Peyer's patch (tissue), 4 donors: ENCODE measurements around the gene ESRP2. TPM values are rescaled to one million over a fixed set of nuclear protein-coding genes. Genes with fewer than 3 reads are reported as not detected.

Experiments
- DNase-seq, 3 donors: peaks; one replicate each; pipeline ENCODE4 v3.0.0-alpha.2; 2017 to 2019
- H3K27ac ChIP-seq, 4 donors: fragments of 200-600 bp; sonication (generic); one replicate each; pipeline ENCODE4 v1.5.1; 2016 to 2019
- H3K27me3 ChIP-seq, 2 donors: fragments of 200-600 bp; sonication (generic); one replicate each; pipeline ENCODE4 v1.5.1; 2019
- H3K36me3 ChIP-seq, 3 donors: fragments of 200-600 bp; sonication (generic); one replicate each; pipeline ENCODE4 v1.5.1; 2016 to 2019
- H3K4me1 ChIP-seq, 4 donors: fragments of 200-600 bp; sonication (generic); one replicate each; pipeline ENCODE4 v1.5.1; 2016 to 2019
- H3K4me3 ChIP-seq, 4 donors: fragments of 200-600 bp; sonication (generic); 1 replicate in 3 of 4; 2 replicates in 1 of 4; pipeline ENCODE4 v1.5.1; 2016 to 2019; ENCODE audit warnings: mild to moderate bottlenecking in 1 of 4
- H3K9me3 ChIP-seq, 4 donors: fragments of 200-600 bp; sonication (generic); one replicate each; pipeline ENCODE4 v1.5.1; 2016 to 2019; ENCODE audit warnings: mild to moderate bottlenecking in 1 of 4
- CTCF ChIP-seq, 6 experiments: fragments of 450-650 bp in 4 of 6; fragments of 200-600 bp in 2 of 6; sonication (generic) in 1 of 6; IDR thresholded peaks; one replicate each; pipeline ENCODE4 v1.5.1; 2017 to 2019; ENCODE audit warnings: antibody characterized with exemption in 6 of 6, mild to moderate bottlenecking in 3 of 6, moderate library complexity in 1 of 6
- POLR2A ChIP-seq, 2 donors: fragments of 450-650 bp; IDR thresholded peaks; one replicate each; pipeline ENCODE4 v1.5.1; 2017; ENCODE audit warnings: antibody characterized with exemption in 2 of 2, mild to moderate bottlenecking in 2 of 2, moderate library complexity in 2 of 2
- small RNA-seq, 2 donors: library from RNA; depleted of rRNA; stranded (forward); fragments of <200 nt; gene quantifications; one replicate each; pipeline ENCODE3, GENCODE V24; 2016
- total RNA-seq, 4 donors: library from RNA; depleted of rRNA; stranded (reverse); fragments of >200 nt; gene quantifications; one replicate each; pipeline ENCODE4 v1.1.0, GENCODE V29; 2016

Gene ESRP2
- total RNA-seq, 4 donors from 2014 or later = 15.7 to 67.4 (median 40.9) TPM

- peaks cover 0 to 64% (median 0%) of the 10 kb centered on the region in 3 donors for H3K36me3 ChIP-seq
- DNase-seq = no peak
- no peak overlapping the region for H3K4me3 ChIP-seq
- H3K9me3 ChIP-seq = no peaks in the 10 kb centered on the region
- H3K27me3 ChIP-seq = no peaks in the 10 kb centered on the region
- no peak for TF ChIP-seq POLR2A (IDR thresholded peaks at IDR 0.05)
- TF ChIP-seq CTCF (IDR thresholded peaks at IDR 0.05) = no peak
- H3K27ac ChIP-seq = no peak overlapping the region
- H3K4me1 ChIP-seq = no peaks in the 10 kb centered on the region
These were observed 49.0 kb downstream of the ESRP2 start for GRCh38 chr16:68186877-68187276.

GRCh38 chr16:68183046-68183445 lies 52.9 kb downstream of the ESRP2 start:
- TF ChIP-seq POLR2A (IDR thresholded peaks at IDR 0.05) (no peak), CTCF (IDR thresholded peaks at IDR 0.05) (no peak)

GRCh38 chr16:68179855-68180254 lies 56.1 kb downstream of the ESRP2 start:
- Histone ChIP-seq H3K27me3 (no peaks in the 10 kb centered on the region), H3K9me3 (no peaks in the 10 kb centered on the region), H3K4me1 (no peaks in the 10 kb centered on the region), H3K4me3 (no peak overlapping the region), H3K27ac (no peak overlapping the region), H3K36me3 (peaks cover 0 to 65% (median 0%) of the 10 kb centered on the region in 3 donors)
- TF ChIP-seq CTCF (IDR thresholded peaks at IDR 0.05) (no peak), POLR2A (IDR thresholded peaks at IDR 0.05) (no peak)
- DNase-seq = no peak

More at GRCh38 chr16:68183046-68183445, 52.9 kb downstream of the ESRP2 start:
- H3K4me3 ChIP-seq = no peak overlapping the region
- H3K27ac ChIP-seq = no peak overlapping the region
- no peaks in the 10 kb centered on the region for H3K27me3 ChIP-seq
- H3K4me1 ChIP-seq = no peaks in the 10 kb centered on the region
- peaks cover 0 to 61% (median 0%) of the 10 kb centered on the region in 3 donors for H3K36me3 ChIP-seq
- no peaks in the 10 kb centered on the region for H3K9me3 ChIP-seq
- no peak for DNase-seq

- Histone ChIP-seq H3K4me3 (no peak overlapping the region), H3K27me3 (no peaks in the 10 kb centered on the region), H3K4me1 (no peaks in the 10 kb centered on the region), H3K36me3 (peaks cover 0 to 59% (median 0%) of the 10 kb centered on the region in 3 donors), H3K9me3 (no peaks in the 10 kb centered on the region), H3K27ac (no peak overlapping the region)
- DNase-seq = no peak
- TF ChIP-seq POLR2A (IDR thresholded peaks at IDR 0.05) = no peak
- no peak for TF ChIP-seq CTCF (IDR thresholded peaks at IDR 0.05)
These were observed 56.6 kb downstream of the ESRP2 start for GRCh38 chr16:68179196-68179795.

Small RNAs within 50 kb of the gene (small RNA-seq; reads per million reads assigned to genes)
- gene RF00554 = 0 reads per million in 2 donors
- gene RNU6-1262P = 0 reads per million in 2 donors

Other genes starting within 250 kb of the ESRP2 start
- gene DPEP2, start 236.6 kb downstream of the ESRP2 start, total RNA-seq = 10 to 100 TPM in 2 of 4 donors, 1 to 10 TPM in 2; 1.1 to 12.4 (median 6.6) TPM
- not detected for gene DPEP2NB, start 220.2 kb downstream of the ESRP2 start, total RNA-seq
- gene DDX28, start 212.9 kb downstream of the ESRP2 start, total RNA-seq = 1 to 10 TPM; 3.4 to 6.7 (median 4.1) TPM
- gene DUS2, start 212.8 kb downstream of the ESRP2 start, total RNA-seq = 10 to 100 TPM; 15.3 to 38.8 (median 21.2) TPM
- gene NFATC3, start 150.8 kb downstream of the ESRP2 start, total RNA-seq = 10 to 100 TPM; 40.5 to 72.0 (median 61.0) TPM
- 10 to 100 TPM in 3 of 4 donors, 1 to 10 TPM in 1; 8.3 to 27.5 (median 17.6) TPM for gene PLA2G15, start 9.2 kb upstream of the ESRP2 start, total RNA-seq
- gene SLC7A6, start 28.4 kb upstream of the ESRP2 start, total RNA-seq = 10 to 100 TPM; 19.9 to 83.3 (median 46.4) TPM
- gene SLC7A6OS, start 74.8 kb upstream of the ESRP2 start, total RNA-seq = 10 to 100 TPM; 11.4 to 26.0 (median 18.3) TPM
- gene PRMT7, start 74.9 kb upstream of the ESRP2 start, total RNA-seq = 100 to 1,000 TPM in 1 of 4 donors, 10 to 100 TPM in 3; 36.6 to 145 (median 65.0) TPM
- gene SMPD3, start 212.4 kb upstream of the ESRP2 start, total RNA-seq = 100 to 1,000 TPM in 3 of 4 donors, 10 to 100 TPM in 1; 19.0 to 353 (median 206) TPM